HEK293 (cell line): ENCODE data around the gene INPP4B.

Experiments
- CTCF ChIA-PET: fragments of 350-600 bp; formaldehyde crosslinking; extraction: SDS; loops from one replicate; lab custom pipeline; 2021; ENCODE audit warnings: antibody characterized with exemption; lab: Yijun Ruan, JAX
- POLR2A ChIA-PET: fragments of 300-600 bp; formaldehyde crosslinking; extraction: SDS; loops from one replicate; lab custom pipeline; 2020; ENCODE audit warnings: antibody characterized with exemption, inconsistent platforms; lab: Yijun Ruan, JAX
- H3K27ac ChIP-seq: fragments of 200-500 bp; sonication (Bioruptor generic); 2 replicates; pipeline ENCODE4 v1.5.1; 2014; ENCODE audit warnings: low read depth, low read length, control low read depth, inconsistent platforms; ENCODE audit errors: extremely low read depth
- H3K36me3 ChIP-seq, 2 experiments: fragments of 200-500 bp in 1 of 2; sonication (Bioruptor generic) in 1 of 2; 1 replicate in 1 of 2; 2 replicates in 1 of 2; pipeline ENCODE4 v1.5.1; 2014 to 2017; ENCODE audit warnings: inconsistent platforms in 2 of 2, low read length in 2 of 2; ENCODE audit not compliant: control insufficient read depth in 2 of 2, insufficient read depth in 1 of 2
- H3K4me1 ChIP-seq: fragments of 200-500 bp; sonication (Bioruptor generic); 2 replicates; pipeline ENCODE4 v1.5.1; 2014; ENCODE audit warnings: mild to moderate bottlenecking, low read length, inconsistent platforms; ENCODE audit not compliant: control insufficient read depth, insufficient read depth
- H3K4me3 ChIP-seq: 2 replicates; pipeline ENCODE4 v1.5.1; 2011; ENCODE audit warnings: low read depth, mild to moderate bottlenecking, control low read depth, low read length, moderate library complexity
- H3K9me3 ChIP-seq: fragments of 200-500 bp; sonication (Bioruptor generic); 2 replicates; pipeline ENCODE4 v1.5.1; 2014; ENCODE audit warnings: low read depth, low read length, inconsistent platforms; ENCODE audit not compliant: control insufficient read depth, insufficient read depth
- AEBP2 ChIP-seq: fragments of 450-650 bp; formaldehyde crosslinking; IDR thresholded peaks from 2 replicates; pipeline ENCODE4 v1.5.1; 2016; ENCODE audit warnings: missing biosample characterization, missing genetic modification characterization, borderline replicate concordance
- GLIS1 ChIP-seq: fragments of 450-650 bp; formaldehyde crosslinking; IDR thresholded peaks from 2 replicates; pipeline ENCODE4 v1.5.1; 2016; ENCODE audit warnings: missing biosample characterization, missing genetic modification characterization
- IKZF3 ChIP-seq: fragments of 450-650 bp; IDR thresholded peaks from 2 replicates; pipeline ENCODE4 v1.5.0; 2018; ENCODE audit warnings: missing biosample characterization, mild to moderate bottlenecking, missing genetic modification characterization, moderate library complexity
- KLF16 ChIP-seq: fragments of 450-650 bp; formaldehyde crosslinking; IDR thresholded peaks from 2 replicates; pipeline ENCODE4 v1.5.1; 2017; ENCODE audit warnings: missing biosample characterization, missing genetic modification characterization
- KLF7 ChIP-seq: fragments of 450-650 bp; formaldehyde crosslinking; IDR thresholded peaks from 2 replicates; pipeline ENCODE4 v1.5.1; 2016; ENCODE audit warnings: missing biosample characterization, missing genetic modification characterization, borderline replicate concordance
- PRDM1 ChIP-seq: fragments of 450-650 bp; formaldehyde crosslinking; IDR thresholded peaks from 2 replicates; pipeline ENCODE4; 2016; ENCODE audit warnings: missing biosample characterization, missing genetic modification characterization
- SCRT2 ChIP-seq: fragments of 450-650 bp; formaldehyde crosslinking; IDR thresholded peaks from 2 replicates; pipeline ENCODE4 v1.5.1; 2016; ENCODE audit warnings: missing biosample characterization, missing genetic modification characterization
- SP2 ChIP-seq: fragments of 450-650 bp; formaldehyde crosslinking; IDR thresholded peaks from 2 replicates; pipeline ENCODE4 v1.5.1; 2016; ENCODE audit warnings: missing biosample characterization, missing genetic modification characterization
- ZBTB17 ChIP-seq: fragments of 450-650 bp; formaldehyde crosslinking; IDR thresholded peaks from 2 replicates; pipeline ENCODE4 v1.5.1; 2016; ENCODE audit warnings: missing biosample characterization, missing genetic modification characterization
- ZBTB7A ChIP-seq: fragments of 450-650 bp; formaldehyde crosslinking; IDR thresholded peaks from 2 replicates; pipeline ENCODE4 v1.5.1; 2016; ENCODE audit warnings: low read depth, missing biosample characterization, missing genetic modification characterization
- ZNF10 ChIP-seq: fragments of 450-650 bp; formaldehyde crosslinking; IDR thresholded peaks from 2 replicates; pipeline ENCODE4 v1.5.1; 2017; ENCODE audit warnings: missing biosample characterization, missing genetic modification characterization
- ZNF138 ChIP-seq: fragments of 450-650 bp; formaldehyde crosslinking; IDR thresholded peaks from 2 replicates; pipeline ENCODE4 v1.5.1; 2016; ENCODE audit warnings: missing biosample characterization, missing genetic modification characterization, borderline replicate concordance
- ZNF140 ChIP-seq: fragments of 450-650 bp; formaldehyde crosslinking; IDR thresholded peaks from 2 replicates; pipeline ENCODE4 v1.5.1; 2016; ENCODE audit warnings: missing biosample characterization, missing genetic modification characterization
- ZNF341 ChIP-seq: fragments of 450-650 bp; formaldehyde crosslinking; IDR thresholded peaks from 2 replicates; pipeline ENCODE4; 2016; ENCODE audit warnings: low read depth, missing biosample characterization, missing genetic modification characterization
- ZNF366 ChIP-seq: fragments of 450-650 bp; formaldehyde crosslinking; conservative IDR thresholded peaks from 2 replicates; pipeline ENCODE4 v1.5.1; 2016; ENCODE audit warnings: missing biosample characterization, missing genetic modification characterization
- ZNF391 ChIP-seq: fragments of 450-650 bp; formaldehyde crosslinking; IDR thresholded peaks from 2 replicates; pipeline ENCODE4 v1.5.1; 2016; ENCODE audit warnings: low read depth, missing biosample characterization, missing genetic modification characterization, borderline replicate concordance
- ZNF416 ChIP-seq: fragments of 450-650 bp; formaldehyde crosslinking; IDR thresholded peaks from 2 replicates; pipeline ENCODE4 v1.5.1; 2016; ENCODE audit warnings: missing biosample characterization, missing genetic modification characterization
- ZNF423 ChIP-seq: fragments of 450-650 bp; formaldehyde crosslinking; IDR thresholded peaks from 2 replicates; pipeline ENCODE4 v1.5.1; 2016; ENCODE audit warnings: missing biosample characterization, missing genetic modification characterization
- ZNF518A ChIP-seq: fragments of 450-650 bp; formaldehyde crosslinking; conservative IDR thresholded peaks from 2 replicates; pipeline ENCODE4 v1.5.1; 2016; ENCODE audit warnings: low read depth, missing biosample characterization, missing genetic modification characterization
- ZNF548 ChIP-seq: fragments of 450-650 bp; formaldehyde crosslinking; IDR thresholded peaks from 2 replicates; pipeline ENCODE4 v1.5.1; 2016; ENCODE audit warnings: missing biosample characterization, missing genetic modification characterization
- ZNF610 ChIP-seq: fragments of 450-650 bp; formaldehyde crosslinking; IDR thresholded peaks from 2 replicates; pipeline ENCODE4 v1.5.1; 2016; ENCODE audit warnings: missing biosample characterization, missing genetic modification characterization, borderline replicate concordance
- ZNF701 ChIP-seq: fragments of 450-650 bp; formaldehyde crosslinking; IDR thresholded peaks from 2 replicates; pipeline ENCODE4 v1.5.1; 2016; ENCODE audit warnings: missing biosample characterization, missing genetic modification characterization
- ZNF791 ChIP-seq: fragments of 450-650 bp; formaldehyde crosslinking; IDR thresholded peaks from 2 replicates; pipeline ENCODE4 v1.5.1; 2016; ENCODE audit warnings: missing biosample characterization, missing genetic modification characterization
- ZNF837 ChIP-seq: fragments of 450-650 bp; formaldehyde crosslinking; IDR thresholded peaks from 2 replicates; pipeline ENCODE4 v1.5.1; 2016; ENCODE audit warnings: missing biosample characterization, missing genetic modification characterization

INPP4B gene

GRCh38 chr4:142544594-142544993 lies 301.5 kb downstream of the INPP4B start:
- no peak overlapping the region for H3K27ac ChIP-seq
- POLR2A ChIA-PET = no interaction called here
- H3K36me3 ChIP-seq = no peaks in the 10 kb centered on the region
- no peaks in the 10 kb centered on the region for H3K9me3 ChIP-seq
- CTCF ChIA-PET = no interaction called here
- H3K4me1 ChIP-seq = no peaks in the 10 kb centered on the region
- H3K4me3 ChIP-seq = no peak overlapping the region
- TF ChIP-seq IKZF3 (tag by site-specific recombination) (no peak), ZBTB7A (tag by site-specific recombination) (no peak), ZNF701 (tag by site-specific recombination) (no peak), ZNF391 (tag by site-specific recombination) (no peak), ZNF366 (tag by site-specific recombination) (no peak), ZNF610 (tag by site-specific recombination) (no peak), ZNF837 (tag by site-specific recombination) (no peak), KLF7 (tag by site-specific recombination) (no peak), ZNF416 (no peak), AEBP2 (tag by site-specific recombination) (no peak), ZNF10 (tag by site-specific recombination) (no peak), ZNF518A (tag by site-specific recombination) (no peak)

- TF ChIP-seq GLIS1 (tag by site-specific recombination) (no peak), SP2 (tag by site-specific recombination) (no peak), ZNF791 (no peak), KLF16 (tag by site-specific recombination) (no peak), ZNF548 (tag by site-specific recombination) (no peak), SCRT2 (tag by site-specific recombination) (no peak), ZNF140 (no peak), ZNF423 (tag by site-specific recombination) (no peak), ZBTB17 (no peak), PRDM1 (tag by site-specific recombination) (no peak), ZNF391 (tag by site-specific recombination) (no peak), ZNF341 (tag by site-specific recombination) (no peak), ZNF138 (no peak)
- TF ChIP-seq, all 188 proteins: peak for 0
- Histone ChIP-seq H3K4me3 (no peak overlapping the region), H3K27ac (no peak overlapping the region), H3K9me3 (no peaks in the 10 kb centered on the region), H3K36me3 (no peaks in the 10 kb centered on the region), H3K4me1 (no peaks in the 10 kb centered on the region)
- ChIA-PET POLR2A (no interaction called here), CTCF (no interaction called here)
Observed at GRCh38 chr4:142544039-142544438, 302.1 kb downstream of the INPP4B start.
